Left ventricle myocardium superior (tissue), 1 donor: Measurements from ENCODE around the gene PRKCH. TPM values are rescaled to one million over a fixed set of nuclear protein-coding genes. Genes with fewer than 3 reads are reported as not detected.
A peak's percentile ranks its signal among the peaks of the same experiment; 100 is the strongest.

Experiments used
- ATAC-seq: fragments of 200-7000 bp; cut with Tn5 transposase; one replicate; pipeline ENCODE4 v1.9.1; 2020; ENCODE audit warnings: mild to moderate bottlenecking, moderate library complexity
- DNase-seq: peaks from one replicate; pipeline ENCODE4 v3.0.0-alpha.2; 2020
- intact Hi-C: fragments of 100-400 bp; cut with micrococcal nuclease; formaldehyde crosslinking; loops from one replicate; pipeline ENCODE4 v1.11.0; 2022
- total RNA-seq: library from RNA; stranded (reverse); fragmentation: NEBNext Ultra II Directional; extraction: Animal tissue kit (Norgen Biotek cat#: 25700); gene quantifications from one replicate; pipeline ENCODE4 v1.2.1, GENCODE V29; 2021
- donor health status: DM: no; HTN: yes; CAD: no; lungs with severe emphysema.

PRKCH gene
- total RNA-seq, 1 donor from 2014 or later = 15.9 TPM

GRCh38 chr14:61379639-61380184 lies 58.3 kb downstream of the PRKCH start:
- ATAC-seq (no peak), DNase-seq (no peak)
- intact Hi-C loops = no loop called here

GRCh38 chr14:61380984-61381383 lies 59.6 kb downstream of the PRKCH start:
- ATAC-seq (no peak), DNase-seq (no peak)
- intact Hi-C loops = no loop called here

GRCh38 chr14:61381553-61381952 lies 60.2 kb downstream of the PRKCH start:
- DNase-seq (no peak), ATAC-seq (no peak)
- intact Hi-C loops = no loop called here

GRCh38 chr14:61382842-61383241 lies 61.5 kb downstream of the PRKCH start:
- intact Hi-C loops = no loop called here
- ATAC-seq = no peak
- no peak for DNase-seq

- DNase-seq (no peak), ATAC-seq (no peak)
- intact Hi-C loops = no loop called here
Measured at GRCh38 chr14:61385002-61385685, 63.8 kb downstream of the PRKCH start.

GRCh38 chr14:61386173-61386772 lies 64.9 kb downstream of the PRKCH start:
- DNase-seq = no peak
- intact Hi-C loops = no loop called here
- peak; percentile 66 for ATAC-seq

- DNase-seq = no peak
- ATAC-seq = peak; percentile 44
- intact Hi-C loops = no loop called here
Measured at GRCh38 chr14:61387076-61387475, 65.7 kb downstream of the PRKCH start.

- ATAC-seq = peak; percentile 25
- DNase-seq = no peak
- intact Hi-C loops = no loop called here
Measured at GRCh38 chr14:61388173-61388975, 67.0 kb downstream of the PRKCH start.

- DNase-seq = no peak
- no peak for ATAC-seq
- intact Hi-C loops = no loop called here
Measured at GRCh38 chr14:61388976-61389576, 67.7 kb downstream of the PRKCH start.

- DNase-seq (no peak), ATAC-seq (no peak)
- intact Hi-C loops = no loop called here
Measured at GRCh38 chr14:61391119-61391518, 69.7 kb downstream of the PRKCH start.

- DNase-seq (no peak), ATAC-seq (no peak)
- intact Hi-C loops = no loop called here
Measured at GRCh38 chr14:61392297-61392696, 70.9 kb downstream of the PRKCH start.

GRCh38 chr14:61394542-61394941 lies 73.2 kb downstream of the PRKCH start:
- no peak for DNase-seq
- ATAC-seq = no peak
- intact Hi-C loops = no loop called here

GRCh38 chr14:61395115-61395725 lies 73.8 kb downstream of the PRKCH start:
- DNase-seq (no peak), ATAC-seq (no peak)
- intact Hi-C loops = no loop called here

- DNase-seq (no peak), ATAC-seq (no peak)
- intact Hi-C loops = no loop called here
Measured at GRCh38 chr14:61396279-61396678, 74.9 kb downstream of the PRKCH start.

- intact Hi-C loops = no loop called here
- DNase-seq (no peak), ATAC-seq (no peak)
Measured at GRCh38 chr14:61396694-61397093, 75.3 kb downstream of the PRKCH start.

GRCh38 chr14:61397615-61398014 lies 76.2 kb downstream of the PRKCH start:
- DNase-seq (no peak), ATAC-seq (no peak)
- intact Hi-C loops = no loop called here

- ATAC-seq (no peak), DNase-seq (no peak)
- intact Hi-C loops = no loop called here
Measured at GRCh38 chr14:61398221-61398620, 76.8 kb downstream of the PRKCH start.

- intact Hi-C loops = no loop called here
- no peak for ATAC-seq
Measured at GRCh38 chr14:61399365-61399764, 78.0 kb downstream of the PRKCH start.

GRCh38 chr14:61401461-61401860 lies 80.1 kb downstream of the PRKCH start:
- no peak for DNase-seq
- no peak for ATAC-seq
- intact Hi-C loops = no loop called here

More at GRCh38 chr14:61399365-61399764, 78.0 kb downstream of the PRKCH start:
- DNase-seq = no peak
